Glutamatergic neuron (in vitro differentiated cells): Measurements from ENCODE around the gene CRYBG3. TPM values are rescaled to one million over a fixed set of nuclear protein-coding genes. Genes with fewer than 3 reads are reported as not detected.

Experiments
- DNase-seq: peaks from one replicate; pipeline ENCODE4 v3.0.0; 2022
- H3K27ac Mint-ChIP-seq: one replicate; pipeline ENCODE4 v1.8.0; 2020; ENCODE audit warnings: mild to moderate bottlenecking, mixed read lengths, inconsistent platforms; ENCODE audit not compliant: unreplicated experiment
- H3K27me3 Mint-ChIP-seq: one replicate; pipeline ENCODE4 v1.8.0; 2020; ENCODE audit warnings: mild to moderate bottlenecking, moderate library complexity, mixed read lengths, inconsistent platforms; ENCODE audit not compliant: unreplicated experiment
- H3K36me3 Mint-ChIP-seq: one replicate; pipeline ENCODE4 v1.8.0; 2020; ENCODE audit warnings: mild to moderate bottlenecking, mixed read lengths, inconsistent platforms; ENCODE audit not compliant: unreplicated experiment
- H3K4me1 Mint-ChIP-seq: one replicate; pipeline ENCODE4 v1.8.0; 2020; ENCODE audit warnings: mild to moderate bottlenecking, low read depth, mixed read lengths, inconsistent platforms; ENCODE audit not compliant: unreplicated experiment
- H3K4me3 Mint-ChIP-seq: one replicate; pipeline ENCODE4 v1.8.0; 2020; ENCODE audit warnings: mild to moderate bottlenecking, mixed read lengths, inconsistent platforms; ENCODE audit not compliant: unreplicated experiment
- H3K9me3 Mint-ChIP-seq: one replicate; pipeline ENCODE4 v1.8.0; 2020; ENCODE audit warnings: mild to moderate bottlenecking, moderate library complexity, mixed read lengths, inconsistent platforms; ENCODE audit not compliant: unreplicated experiment
- total RNA-seq: library from RNA; stranded (reverse); fragmentation: NEBNext Ultra II Directional; extraction: Animal tissue kit (Norgen Biotek cat#: 25700); gene quantifications from one replicate; pipeline ENCODE4 v1.2.1, GENCODE V29; 2021; ENCODE audit not compliant: unreplicated experiment
- TF ChIP-seq, protein P1 (sequence below): fragments of 200-600 bp; sonication (generic); IDR thresholded peaks from one replicate; pipeline ENCODE4 v1.5.0; 2021; ENCODE audit not compliant: partially characterized antibody, unreplicated experiment

The CRYBG3 gene
- total RNA-seq, 1 donor from 2014 or later, result 89.5 TPM

- no peak overlapping the region for H3K27ac Mint-ChIP-seq
- H3K9me3 Mint-ChIP-seq, result peaks cover 3% of the 10 kb centered on the region
- H3K36me3 Mint-ChIP-seq, result no peaks in the 10 kb centered on the region
- H3K4me1 Mint-ChIP-seq, result no peaks in the 10 kb centered on the region
- H3K27me3 Mint-ChIP-seq, result no peaks in the 10 kb centered on the region
- TF ChIP-seq, protein P1, sequence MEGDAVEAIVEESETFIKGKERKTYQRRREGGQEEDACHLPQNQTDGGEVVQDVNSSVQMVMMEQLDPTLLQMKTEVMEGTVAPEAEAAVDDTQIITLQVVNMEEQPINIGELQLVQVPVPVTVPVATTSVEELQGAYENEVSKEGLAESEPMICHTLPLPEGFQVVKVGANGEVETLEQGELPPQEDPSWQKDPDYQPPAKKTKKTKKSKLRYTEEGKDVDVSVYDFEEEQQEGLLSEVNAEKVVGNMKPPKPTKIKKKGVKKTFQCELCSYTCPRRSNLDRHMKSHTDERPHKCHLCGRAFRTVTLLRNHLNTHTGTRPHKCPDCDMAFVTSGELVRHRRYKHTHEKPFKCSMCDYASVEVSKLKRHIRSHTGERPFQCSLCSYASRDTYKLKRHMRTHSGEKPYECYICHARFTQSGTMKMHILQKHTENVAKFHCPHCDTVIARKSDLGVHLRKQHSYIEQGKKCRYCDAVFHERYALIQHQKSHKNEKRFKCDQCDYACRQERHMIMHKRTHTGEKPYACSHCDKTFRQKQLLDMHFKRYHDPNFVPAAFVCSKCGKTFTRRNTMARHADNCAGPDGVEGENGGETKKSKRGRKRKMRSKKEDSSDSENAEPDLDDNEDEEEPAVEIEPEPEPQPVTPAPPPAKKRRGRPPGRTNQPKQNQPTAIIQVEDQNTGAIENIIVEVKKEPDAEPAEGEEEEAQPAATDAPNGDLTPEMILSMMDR, result no peak
- no peak for DNase-seq
- H3K4me3 Mint-ChIP-seq, result no peak overlapping the region
Observed at GRCh38 chr3:97889814-97890213, 68.0 kb downstream of the CRYBG3 start.

DNA sequence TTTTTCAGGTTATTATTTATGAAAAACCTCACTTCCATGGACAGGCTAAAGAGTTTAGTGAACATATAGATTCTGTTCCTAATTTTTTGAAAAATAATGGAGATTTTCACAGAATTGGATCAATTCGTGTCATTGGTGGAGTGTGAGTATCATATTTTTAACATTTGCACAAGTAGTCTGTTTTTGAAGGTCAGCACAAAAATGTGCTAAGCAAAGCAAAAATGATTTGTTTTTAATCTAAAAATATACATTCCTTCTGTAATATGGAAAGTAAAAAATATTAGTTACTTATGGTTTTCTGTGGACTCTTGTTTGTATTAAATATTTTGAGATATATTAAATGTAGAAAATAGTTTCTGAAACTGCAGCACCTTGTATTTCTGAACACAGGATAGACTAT, 71.0 kb downstream of the CRYBG3 start:
- Mint-ChIP-seq H3K36me3 (no peaks in the 10 kb centered on the region), H3K9me3 (no peaks in the 10 kb centered on the region), H3K27me3 (peaks cover 2% of the 10 kb centered on the region), H3K4me3 (no peak overlapping the region), H3K4me1 (no peaks in the 10 kb centered on the region), H3K27ac (no peak overlapping the region)
- DNase-seq, result no peak
- TF ChIP-seq, protein P1, result no peak

DNA sequence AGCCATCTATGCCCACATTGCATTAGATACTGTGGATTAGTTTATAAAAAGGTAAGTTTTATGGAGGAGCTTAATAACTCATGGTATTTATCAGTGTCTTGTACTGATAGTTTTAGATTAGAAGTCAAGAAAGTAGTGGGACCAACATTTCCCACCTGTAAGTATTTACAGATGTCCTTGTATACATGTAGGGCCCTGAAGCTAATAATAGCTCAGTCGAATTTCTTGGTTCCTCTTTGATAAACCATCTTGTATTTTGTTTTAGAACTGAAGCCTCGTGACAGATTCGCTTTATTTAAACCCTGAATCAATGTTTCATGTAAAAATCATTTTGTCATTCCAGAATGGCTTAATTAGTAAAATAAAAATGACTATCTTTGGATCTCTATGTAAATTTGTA, 73.4 kb downstream of the CRYBG3 start:
- Mint-ChIP-seq H3K27me3 (peaks cover 6% of the 10 kb centered on the region), H3K4me1 (peaks cover 6% of the 10 kb centered on the region), H3K9me3 (peaks cover 3% of the 10 kb centered on the region), H3K27ac (no peak overlapping the region), H3K4me3 (no peak overlapping the region), H3K36me3 (peaks cover 5% of the 10 kb centered on the region)
- no peak for DNase-seq
- TF ChIP-seq, protein P1, result no peak

DNA sequence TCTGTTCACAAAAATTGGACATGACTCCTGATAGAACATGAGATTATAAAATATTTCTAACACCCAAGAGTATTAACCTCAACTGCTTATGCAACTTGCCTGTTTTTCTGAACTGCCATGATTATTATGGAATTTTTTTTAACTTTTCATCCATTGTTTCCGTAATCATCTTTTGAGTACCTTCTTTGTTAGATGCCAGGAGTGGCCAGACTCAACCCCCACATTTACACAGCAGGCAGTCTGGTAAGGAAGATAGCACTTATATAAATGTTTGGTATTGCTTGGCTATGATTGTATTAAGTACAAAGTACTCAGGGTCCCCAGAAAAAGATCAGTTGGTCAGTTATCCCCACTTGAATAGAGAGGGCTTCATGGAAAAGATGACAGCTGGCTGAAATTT, 74.3 kb downstream of the CRYBG3 start:
- H3K9me3 Mint-ChIP-seq, result peaks cover 3% of the 10 kb centered on the region
- H3K27me3 Mint-ChIP-seq, result peaks cover 6% of the 10 kb centered on the region
- TF ChIP-seq, protein P1, result no peak
- peaks cover 5% of the 10 kb centered on the region for H3K36me3 Mint-ChIP-seq
- H3K4me3 Mint-ChIP-seq, result no peak overlapping the region
- H3K4me1 Mint-ChIP-seq, result peaks cover 6% of the 10 kb centered on the region
- no peak overlapping the region for H3K27ac Mint-ChIP-seq
- no peak for DNase-seq

DNA sequence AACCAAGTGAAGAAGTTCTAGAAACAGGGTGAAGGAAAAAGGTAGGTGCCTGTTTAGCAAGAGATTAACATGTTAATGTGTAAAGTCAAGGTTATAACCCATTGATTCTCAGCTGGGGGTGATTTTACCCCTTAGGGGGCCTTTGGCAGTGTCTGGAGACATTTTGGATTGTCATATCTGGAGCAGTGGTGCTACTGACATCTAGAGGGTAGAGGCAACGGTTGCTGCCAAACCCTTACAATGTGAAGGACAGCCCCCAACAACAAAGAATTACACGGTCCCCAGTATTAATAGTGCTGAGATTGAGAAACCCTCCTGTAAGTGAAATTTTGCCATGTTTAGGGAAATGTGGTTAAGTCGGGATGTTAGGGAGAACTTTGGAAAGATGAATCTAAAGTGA, 74.7 kb downstream of the CRYBG3 start:
- peaks cover 3% of the 10 kb centered on the region for H3K9me3 Mint-ChIP-seq
- TF ChIP-seq, protein P1, result no peak
- H3K4me1 Mint-ChIP-seq, result peaks cover 9% of the 10 kb centered on the region
- peaks cover 6% of the 10 kb centered on the region for H3K27me3 Mint-ChIP-seq
- no peak for DNase-seq
- H3K36me3 Mint-ChIP-seq, result peaks cover 5% of the 10 kb centered on the region
- H3K27ac Mint-ChIP-seq, result no peak overlapping the region
- no peak overlapping the region for H3K4me3 Mint-ChIP-seq
